ENCODE results near the gene TUB. TPM values are rescaled to one million over a fixed set of nuclear protein-coding genes. Genes with fewer than 3 reads are reported as not detected.

TUB gene
- total RNA-seq, 4 donors from 2014 or later, result 1.9 to 8.5 (median 3.0) TPM

DNA sequence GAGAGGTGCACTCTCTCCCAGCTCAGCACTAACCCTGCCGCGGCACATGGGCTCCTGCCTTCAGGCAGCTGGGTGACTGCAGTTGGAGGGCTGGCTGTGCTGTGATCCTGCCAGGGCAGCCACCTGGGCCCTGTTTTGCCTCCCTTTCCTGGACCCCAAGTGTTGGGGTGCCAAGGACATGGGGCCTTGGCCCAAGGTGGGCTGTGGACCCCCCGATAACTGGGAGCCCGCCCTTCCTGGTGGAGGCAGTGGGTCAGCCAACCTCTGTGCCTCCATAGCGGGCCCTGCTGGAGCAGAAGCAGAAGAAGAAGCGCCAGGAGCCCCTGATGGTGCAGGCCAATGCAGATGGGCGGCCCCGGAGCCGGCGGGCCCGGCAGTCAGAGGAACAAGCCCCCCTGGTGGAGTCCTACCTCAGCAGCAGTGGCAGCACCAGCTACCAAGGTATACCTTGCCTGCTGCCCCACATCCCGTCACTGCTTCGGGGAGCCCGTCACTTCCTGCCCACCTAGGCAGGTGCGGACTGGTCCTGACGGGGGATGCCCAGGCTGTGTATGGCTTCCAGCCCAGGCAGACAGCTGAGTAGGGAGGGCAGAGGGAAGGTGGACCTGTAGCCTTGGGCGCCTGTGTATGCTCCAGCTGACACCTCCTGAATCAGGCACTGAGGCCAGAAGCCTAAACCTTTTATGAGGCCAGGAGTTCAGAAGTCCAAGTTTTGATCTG, 8.9 kb downstream of the TUB start:
- no peaks in the 10 kb centered on the region for H3K36me3 ChIP-seq
- no peak overlapping the region for H3K4me3 ChIP-seq
- TF ChIP-seq EP300 (IDR thresholded peaks at IDR 0.05), result no peak
- no peak for TF ChIP-seq POLR2A (IDR thresholded peaks at IDR 0.05)
- TF ChIP-seq, protein P1, sequence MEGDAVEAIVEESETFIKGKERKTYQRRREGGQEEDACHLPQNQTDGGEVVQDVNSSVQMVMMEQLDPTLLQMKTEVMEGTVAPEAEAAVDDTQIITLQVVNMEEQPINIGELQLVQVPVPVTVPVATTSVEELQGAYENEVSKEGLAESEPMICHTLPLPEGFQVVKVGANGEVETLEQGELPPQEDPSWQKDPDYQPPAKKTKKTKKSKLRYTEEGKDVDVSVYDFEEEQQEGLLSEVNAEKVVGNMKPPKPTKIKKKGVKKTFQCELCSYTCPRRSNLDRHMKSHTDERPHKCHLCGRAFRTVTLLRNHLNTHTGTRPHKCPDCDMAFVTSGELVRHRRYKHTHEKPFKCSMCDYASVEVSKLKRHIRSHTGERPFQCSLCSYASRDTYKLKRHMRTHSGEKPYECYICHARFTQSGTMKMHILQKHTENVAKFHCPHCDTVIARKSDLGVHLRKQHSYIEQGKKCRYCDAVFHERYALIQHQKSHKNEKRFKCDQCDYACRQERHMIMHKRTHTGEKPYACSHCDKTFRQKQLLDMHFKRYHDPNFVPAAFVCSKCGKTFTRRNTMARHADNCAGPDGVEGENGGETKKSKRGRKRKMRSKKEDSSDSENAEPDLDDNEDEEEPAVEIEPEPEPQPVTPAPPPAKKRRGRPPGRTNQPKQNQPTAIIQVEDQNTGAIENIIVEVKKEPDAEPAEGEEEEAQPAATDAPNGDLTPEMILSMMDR (IDR thresholded peaks at IDR 0.05), result no peak
- TF ChIP-seq POLR2AphosphoS5 (IDR thresholded peaks at IDR 0.05), result no peak
- no peaks in the 10 kb centered on the region for H3K9me3 ChIP-seq
- DNase-seq (ENCODE audit: low spot score in 2 of 2), result peak in 1 of 2 donors; percentile 55
- H3K27ac ChIP-seq, result no peak overlapping the region
- WGBS, result no CpG with 5 or more reads among the region's 17 CpGs
- no peaks in the 10 kb centered on the region for H3K27me3 ChIP-seq
- peaks cover 10% of the 10 kb centered on the region for H3K4me1 ChIP-seq

- H3K9me3 ChIP-seq, result no peaks in the 10 kb centered on the region
- no peak overlapping the region for H3K4me3 ChIP-seq
- DNase-seq (ENCODE audit: low spot score in 2 of 2), result peak in 1 of 2 donors; percentile 56
- no peak overlapping the region for H3K27ac ChIP-seq
- peaks cover 10% of the 10 kb centered on the region for H3K4me1 ChIP-seq
- no peak for TF ChIP-seq POLR2AphosphoS5 (IDR thresholded peaks at IDR 0.05)
- TF ChIP-seq, protein P1 (IDR thresholded peaks at IDR 0.05), result peak in 1 of 2 donors; percentile 20
- 55% methylated on average over 5 of the region's 5 CpGs for WGBS
- no peaks in the 10 kb centered on the region for H3K27me3 ChIP-seq
- H3K36me3 ChIP-seq, result no peaks in the 10 kb centered on the region
Measured at GRCh38 chr11:8090756-8091155, 9.7 kb downstream of the TUB start.

DNA sequence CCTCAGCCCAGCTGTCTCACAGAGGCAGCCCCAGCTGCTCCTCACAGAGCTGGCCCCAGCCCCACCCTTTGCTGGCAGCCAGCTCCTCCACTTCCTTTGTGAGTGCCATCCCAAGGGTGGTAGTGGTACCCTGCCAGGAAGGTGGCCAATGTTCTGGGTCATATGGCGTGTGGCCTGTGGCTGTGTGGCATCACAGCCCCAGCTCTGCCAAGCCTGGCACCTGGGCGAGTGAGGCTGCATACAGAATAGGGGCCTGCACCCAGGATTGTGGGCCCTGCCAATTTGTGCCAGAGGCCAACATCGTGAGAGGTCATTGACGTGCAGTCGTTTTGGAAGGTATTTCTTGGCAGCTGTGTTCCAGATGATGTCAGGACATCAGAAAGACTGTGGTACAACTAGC, 10.7 kb downstream of the TUB start:
- WGBS, result 93% methylated on average over 3 of the region's 5 CpGs

DNA sequence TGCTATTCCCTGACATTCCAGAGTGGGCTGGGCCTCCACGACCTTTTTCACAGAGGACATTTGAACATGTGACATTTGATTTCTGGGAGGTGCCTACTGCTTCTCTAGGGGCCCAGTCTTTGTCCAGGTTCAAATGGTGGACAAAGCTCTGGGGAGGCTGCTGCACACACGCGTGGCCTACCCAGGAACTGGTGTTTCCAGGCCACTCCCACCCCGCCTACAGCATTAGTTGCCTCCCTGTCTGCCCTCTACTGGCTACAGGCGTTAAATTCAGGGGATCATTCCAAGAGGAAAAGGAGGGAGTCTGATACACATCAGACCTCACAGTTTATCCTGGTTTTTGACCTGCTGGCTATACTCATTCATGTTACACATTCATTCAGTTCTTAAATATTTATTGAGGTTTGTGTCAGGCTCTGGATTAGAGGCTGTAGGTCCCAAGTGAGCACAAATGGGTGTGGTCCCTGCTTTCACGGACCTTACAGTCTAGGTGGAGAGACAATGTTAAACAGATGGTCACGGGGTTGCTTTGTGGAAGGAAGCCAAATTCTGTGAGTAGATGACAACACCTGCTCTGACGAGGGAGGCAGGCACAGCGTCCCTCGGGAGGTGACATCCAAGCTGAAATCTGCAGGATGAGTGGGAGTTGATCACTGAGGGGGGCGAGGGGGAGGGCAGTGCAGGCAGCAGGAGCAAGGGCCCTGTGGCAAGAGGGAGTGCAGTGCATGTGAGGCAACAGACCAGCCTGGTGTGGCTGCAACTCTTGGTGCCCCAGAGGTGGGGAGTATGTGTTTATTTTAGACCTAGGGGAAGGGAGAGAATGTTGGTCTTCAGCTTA, 11.8 kb downstream of the TUB start:
- Histone ChIP-seq H3K4me3 (no peak overlapping the region), H3K36me3 (peaks cover 13% of the 10 kb centered on the region), H3K27me3 (no peaks in the 10 kb centered on the region), H3K9me3 (no peaks in the 10 kb centered on the region), H3K27ac (no peak overlapping the region), H3K4me1 (peaks cover 4% of the 10 kb centered on the region)
- DNase-seq (ENCODE audit: low spot score in 2 of 2), result peak in 1 of 2 donors; percentile 71
- no peak for TF ChIP-seq POLR2AphosphoS5 (IDR thresholded peaks at IDR 0.05)
- TF ChIP-seq, protein P1 (IDR thresholded peaks at IDR 0.05), result peak; percentile 20 to 54
- 35% methylated on average over 10 of the region's 11 CpGs for WGBS

More for the DNA sequence above, 10.7 kb downstream of the TUB start:
- TF ChIP-seq POLR2A (IDR thresholded peaks at IDR 0.05) (no peak), EP300 (IDR thresholded peaks at IDR 0.05) (no peak), POLR2AphosphoS5 (IDR thresholded peaks at IDR 0.05) (no peak)
- TF ChIP-seq, protein P1 (IDR thresholded peaks at IDR 0.05), result no peak
- H3K36me3 ChIP-seq, result peaks cover 2% of the 10 kb centered on the region
- H3K9me3 ChIP-seq, result no peaks in the 10 kb centered on the region
- H3K27me3 ChIP-seq, result no peaks in the 10 kb centered on the region
- peak; percentile 34 to 41 for DNase-seq (ENCODE audit: low spot score in 2 of 2)
- peaks cover 4% of the 10 kb centered on the region for H3K4me1 ChIP-seq
- H3K27ac ChIP-seq, result no peak overlapping the region
- H3K4me3 ChIP-seq, result no peak overlapping the region

GRCh38 chr11:8093931-8094575, 13.0 kb downstream of the TUB start:
- Histone ChIP-seq H3K36me3 (peaks cover 23% of the 10 kb centered on the region), H3K4me3 (no peak overlapping the region), H3K4me1 (peaks cover 4% of the 10 kb centered on the region), H3K9me3 (no peaks in the 10 kb centered on the region), H3K27me3 (no peaks in the 10 kb centered on the region), H3K27ac (no peak overlapping the region)
- WGBS, result 92% methylated on average over 7 of the region's 9 CpGs
- no peak for DNase-seq (ENCODE audit: low spot score in 2 of 2)
- TF ChIP-seq POLR2A (IDR thresholded peaks at IDR 0.05) (no peak), EP300 (IDR thresholded peaks at IDR 0.05) (no peak), POLR2AphosphoS5 (IDR thresholded peaks at IDR 0.05) (no peak)
- TF ChIP-seq, protein P1 (IDR thresholded peaks at IDR 0.05), result no peak

Data from suprapubic skin (tissue), 4 donors.